ENCODE data around the gene RALGDS.

DNA sequence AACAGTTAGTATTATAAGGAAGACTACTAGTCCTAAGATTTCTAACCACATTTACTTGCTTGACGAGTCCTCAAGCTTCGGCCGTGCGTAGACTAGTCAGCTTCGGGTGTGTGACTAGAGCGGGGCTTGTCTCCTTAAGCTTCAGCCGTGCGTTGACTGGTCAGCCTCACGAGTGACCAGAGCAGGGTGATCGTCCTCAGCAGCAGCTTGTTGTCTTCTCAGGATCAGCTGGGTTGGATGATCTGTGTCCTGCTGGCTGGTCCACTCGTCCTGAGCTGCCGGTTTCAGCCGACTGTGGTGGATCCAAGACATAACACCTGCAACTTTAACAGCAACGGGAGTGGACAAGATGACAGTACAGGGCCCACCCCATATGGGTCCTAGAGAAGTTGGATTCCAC lies 42.6 kb downstream of the RALGDS start:
- TF ChIP-seq POLR2AphosphoS5 (IDR thresholded peaks at IDR 0.05; ENCODE audit: low read depth) (no peak), CTCF (conservative IDR thresholded peaks at IDR 0.05; ENCODE audit: low read depth in 2 of 2) (no peak), EZH2 (IDR thresholded peaks at IDR 0.05; ENCODE audit: low read depth, unreplicated experiment) (no peak), EZH2phosphoT487 (IDR thresholded peaks at IDR 0.05; ENCODE audit: unreplicated experiment) (no peak), CREB1 (CRISPR knock-in tag; IDR thresholded peaks at IDR 0.05; ENCODE audit: low read depth) (no peak)
- TF ChIP-seq, protein P1, sequence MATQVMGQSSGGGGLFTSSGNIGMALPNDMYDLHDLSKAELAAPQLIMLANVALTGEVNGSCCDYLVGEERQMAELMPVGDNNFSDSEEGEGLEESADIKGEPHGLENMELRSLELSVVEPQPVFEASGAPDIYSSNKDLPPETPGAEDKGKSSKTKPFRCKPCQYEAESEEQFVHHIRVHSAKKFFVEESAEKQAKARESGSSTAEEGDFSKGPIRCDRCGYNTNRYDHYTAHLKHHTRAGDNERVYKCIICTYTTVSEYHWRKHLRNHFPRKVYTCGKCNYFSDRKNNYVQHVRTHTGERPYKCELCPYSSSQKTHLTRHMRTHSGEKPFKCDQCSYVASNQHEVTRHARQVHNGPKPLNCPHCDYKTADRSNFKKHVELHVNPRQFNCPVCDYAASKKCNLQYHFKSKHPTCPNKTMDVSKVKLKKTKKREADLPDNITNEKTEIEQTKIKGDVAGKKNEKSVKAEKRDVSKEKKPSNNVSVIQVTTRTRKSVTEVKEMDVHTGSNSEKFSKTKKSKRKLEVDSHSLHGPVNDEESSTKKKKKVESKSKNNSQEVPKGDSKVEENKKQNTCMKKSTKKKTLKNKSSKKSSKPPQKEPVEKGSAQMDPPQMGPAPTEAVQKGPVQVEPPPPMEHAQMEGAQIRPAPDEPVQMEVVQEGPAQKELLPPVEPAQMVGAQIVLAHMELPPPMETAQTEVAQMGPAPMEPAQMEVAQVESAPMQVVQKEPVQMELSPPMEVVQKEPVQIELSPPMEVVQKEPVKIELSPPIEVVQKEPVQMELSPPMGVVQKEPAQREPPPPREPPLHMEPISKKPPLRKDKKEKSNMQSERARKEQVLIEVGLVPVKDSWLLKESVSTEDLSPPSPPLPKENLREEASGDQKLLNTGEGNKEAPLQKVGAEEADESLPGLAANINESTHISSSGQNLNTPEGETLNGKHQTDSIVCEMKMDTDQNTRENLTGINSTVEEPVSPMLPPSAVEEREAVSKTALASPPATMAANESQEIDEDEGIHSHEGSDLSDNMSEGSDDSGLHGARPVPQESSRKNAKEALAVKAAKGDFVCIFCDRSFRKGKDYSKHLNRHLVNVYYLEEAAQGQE (IDR thresholded peaks at IDR 0.05; ENCODE audit: unreplicated experiment), result no peak
